ENCODE data around the gene BAIAP3. TPM values are rescaled to one million over a fixed set of nuclear protein-coding genes. Genes with fewer than 3 reads are reported as not detected.

BAIAP3 gene
- total and polyA plus RNA-seq, 2 of the 8 experiments (the other 6 are each of a cell fraction or from before 2014, with no cell fraction given): 2.9 to 6.8 TPM

DNA sequence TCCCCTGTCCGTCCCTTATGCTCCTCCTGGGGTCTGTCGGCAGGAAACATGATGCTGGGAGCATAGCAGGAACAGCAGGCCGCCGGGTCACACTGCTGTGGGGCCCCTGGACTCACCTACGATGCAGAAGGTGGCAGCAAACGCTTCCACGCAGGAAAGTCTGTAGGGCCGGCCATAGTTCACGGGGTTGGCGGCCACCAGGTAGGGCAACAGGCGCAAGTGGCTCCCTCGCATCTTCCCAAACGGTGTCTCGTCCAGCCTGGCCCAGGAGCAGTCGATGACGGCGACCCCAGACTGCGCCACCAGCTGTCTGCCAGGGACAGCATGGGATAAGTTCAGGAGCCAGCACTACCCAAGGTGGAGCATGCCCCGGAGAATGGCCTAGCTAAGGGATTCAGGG, 17.2 kb downstream of the BAIAP3 start:
- no peak overlapping the region for H2AFZ ChIP-seq (ENCODE audit: low read length)
- peaks cover 14% of the 10 kb centered on the region for H3K23me2 ChIP-seq (ENCODE audit: low read depth, low read length)
- no peak overlapping the region for H4K5ac ChIP-seq (ENCODE audit: insufficient read length, low read depth, low read length)
- peaks cover 16% of the 10 kb centered on the region for H3K79me1 ChIP-seq (ENCODE audit: low read depth, low read length)
- peak overlapping the region; percentile 69 for H3K4ac ChIP-seq (replicated peaks; ENCODE audit: insufficient read length, low read depth, low read length)
- H3K4me1 ChIP-seq (replicated peaks in 1 of 4; ENCODE audit: control insufficient read depth in 3 of 4, insufficient read depth in 4 of 4, low read length in 3 of 4): peaks cover 0 to 7% (median 4%) of the 10 kb centered on the region in 4 experiments; a peak in 3 of 7 replicates
- H3K56ac ChIP-seq (replicated peaks; ENCODE audit: insufficient read length, low read depth, low read length): no peak overlapping the region
- H4K8ac ChIP-seq (ENCODE audit: extremely low read depth, insufficient read depth, low read length): peak overlapping the region; percentile 89
- peak overlapping the region; percentile 3 for H4K91ac ChIP-seq (replicated peaks; ENCODE audit: insufficient read length, low read length)
- no peak overlapping the region for H2BK120ac ChIP-seq (replicated peaks; ENCODE audit: low read depth, low read length)
- peak overlapping the region; percentile 74 to 97 (median 88) for H3K4me3 ChIP-seq (ENCODE audit: extremely low read depth in 1 of 4, insufficient read depth in 2 of 4, low read depth in 3 of 4, low read length in 4 of 4)
- DNase-seq (ENCODE audit: low read depth in 1 of 2, low spot score in 2 of 2) (no peak), FAIRE-seq (no peak)
- H3K79me2 ChIP-seq (ENCODE audit: control insufficient read depth in 1 of 2, insufficient read depth in 2 of 2, low read length in 2 of 2): peaks cover 0 to 42% of the 10 kb centered on the region in 2 experiments; a peak in 2 of 4 replicates
- peaks cover 0 to 13% of the 10 kb centered on the region in 2 experiments for H4K20me1 ChIP-seq (replicated peaks in 1 of 2; ENCODE audit: control insufficient read depth in 1 of 2, insufficient read depth in 2 of 2, low read length in 2 of 2)
- H2AK5ac ChIP-seq (ENCODE audit: low read depth, low read length): no peak overlapping the region
- peak overlapping the region in 2 of 4 experiments; percentile 72 to 76; a peak in 2 of 7 replicates for H3K9ac ChIP-seq (replicated peaks in 1 of 4; ENCODE audit: extremely low read depth in 1 of 4, low read depth in 3 of 4, low read length in 3 of 4)
- no peak overlapping the region for H3K18ac ChIP-seq (ENCODE audit: extremely low read depth, low read length)
- ChIA-PET POLR2A (ENCODE audit: partially characterized antibody) (interaction anchor here (1.3 to 2.2 kb wide), 3 partner anchors 9 to 30 kb away, joined by 3 to 8 read pairs (median 5); no protein-coding TSS in a partner anchor), CTCF (ENCODE audit: partially characterized antibody) (interaction anchor here (1.0 to 11.1 kb wide), 3 partner anchors 14 to 35 kb away, joined by 3 to 52 read pairs (median 43); partner anchors contain the start of gene BAIAP3)
- no peak overlapping the region for H2BK5ac ChIP-seq (ENCODE audit: low read depth, low read length)
- no peak overlapping the region for H2BK12ac ChIP-seq (ENCODE audit: low read depth, low read length)
- H3K27me3 ChIP-seq (replicated peaks in 1 of 4; ENCODE audit: control insufficient read depth in 3 of 4, extremely low read depth in 1 of 4, insufficient read depth in 3 of 4, low read length in 3 of 4): no peaks in the 10 kb centered on the region
- H3K9me3 ChIP-seq (ENCODE audit: insufficient read depth in 2 of 2, low read depth in 1 of 2, low read length in 1 of 2): no peaks in the 10 kb centered on the region
- peaks cover 4 to 9% (median 5%) of the 10 kb centered on the region in 4 experiments; a peak in 4 of 8 replicates for H3K36me3 ChIP-seq (ENCODE audit: control insufficient read depth in 2 of 4, insufficient read depth in 4 of 4, low read length in 3 of 4)
- no peak overlapping the region for H3K27ac ChIP-seq (ENCODE audit: low read depth, low read length)
- H3K4me2 ChIP-seq (ENCODE audit: insufficient read depth in 1 of 2, low read depth in 2 of 2, low read length in 2 of 2): peak overlapping the region; percentile 88 to 99
- no peak overlapping the region for H3K23ac ChIP-seq (ENCODE audit: insufficient read length)
- no peak overlapping the region for H2BK20ac ChIP-seq (ENCODE audit: low read length)
- no peak overlapping the region for H3K14ac ChIP-seq (ENCODE audit: insufficient read length)
- no peak overlapping the region for H2BK15ac ChIP-seq (ENCODE audit: low read length)
- 88% methylated on average over 19 of the region's 19 CpGs; no CpG with 5 or more reads in 1 of the 2 experiments for WGBS, 2 experiments (ENCODE audit: extremely low coverage in 1 of 2, insufficient coverage in 1 of 2, insufficient read length in 1 of 2, insufficient replicate concordance in 2 of 2, low coverage in 1 of 2, low lambda C conversion rate in 2 of 2, missing lambda C conversion rate in 1 of 2)
- TF ChIP-seq RAD21 (IDR thresholded peaks at IDR 0.05 in 1 of 2, conservative IDR thresholded peaks at IDR 0.05 in 1 of 2; ENCODE audit: low read depth in 2 of 2, low read length in 2 of 2) (no peak), NANOG (IDR thresholded peaks at IDR 0.05; ENCODE audit: insufficient read depth, low read depth, low read length, poor library complexity, severe bottlenecking) (no peak), TCF12 (IDR thresholded peaks at IDR 0.05; ENCODE audit: low read depth, low read length) (no peak), RFX5 (IDR thresholded peaks at IDR 0.05; ENCODE audit: borderline replicate concordance, low read depth, low read length) (no peak), POLR2AphosphoS5 (IDR thresholded peaks at IDR 0.05; ENCODE audit: low read depth, low read length) (no peak), CBX8 (IDR thresholded peaks at IDR 0.05; ENCODE audit: borderline replicate concordance, low read depth, low read length) (no peak), SAP30 (IDR thresholded peaks at IDR 0.05; ENCODE audit: insufficient read depth, insufficient replicate concordance, low read length) (no peak), SRF (IDR thresholded peaks at IDR 0.05; ENCODE audit: low read depth, low read length) (no peak), ZNF274 (IDR thresholded peaks at IDR 0.05; ENCODE audit: borderline replicate concordance, extremely low read depth, low read length) (no peak), KDM5A (IDR thresholded peaks at IDR 0.05; ENCODE audit: low read length) (no peak)
